H54 (cell line): ENCODE data around the gene FAM171A1.
A peak's percentile ranks its signal among the peaks of the same experiment; 100 is the strongest.
"Not testable (repeated sequence)": the region's sequence is repeated elsewhere in the genome, so short reads cannot be mapped to it uniquely, and the experiment has no call there.

ENCODE experiments used
- DNase-seq: peaks from one replicate; pipeline ENCODE4 v3.0.0; 2011; ENCODE audit warnings: low spot score, mixed read lengths; ENCODE audit not compliant: insufficient read length
- FAIRE-seq: peaks from 3 replicates; lab custom pipeline; 2011; peaks lifted over from hg19 to GRCh38; lab: Jason Lieb, UNC
- POLR2A ChIP-seq: IDR thresholded peaks from 2 replicates; pipeline ENCODE4 v1.6.1; 2011; ENCODE audit warnings: low read depth, mild to moderate bottlenecking, low read length

The FAM171A1 gene

GRCh38 chr10:15370856-15371701 is at the start of gene FAM171A1:
Gene FAM171A1 (minus strand): TSS chr10:15371289. CDS start chr10:15371052, 237 bp downstream.
- FAIRE-seq: no peak
- TF ChIP-seq POLR2A: no peak
- peak; percentile 62 for DNase-seq

DNA sequence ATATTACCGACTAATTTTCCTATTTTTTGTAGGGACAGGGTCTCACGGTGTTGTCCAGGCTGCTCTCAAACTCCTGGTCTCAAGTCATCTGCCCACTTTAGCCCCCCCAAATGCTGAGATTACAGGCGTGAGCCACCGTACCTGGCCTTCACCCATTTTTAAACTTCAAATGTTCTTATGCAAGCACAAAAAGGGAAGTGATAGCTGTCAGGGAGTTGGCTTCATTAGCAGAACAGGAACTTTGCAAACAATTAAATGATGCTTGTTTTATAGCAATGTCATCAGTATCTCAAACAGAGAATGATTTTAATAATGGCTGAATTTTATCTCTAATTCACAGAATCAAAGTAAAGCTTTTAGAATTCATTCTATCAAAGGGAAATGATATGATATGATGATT is 49.8 kb upstream of the FAM171A1 start:
- FAIRE-seq: no peak
- DNase-seq: no peak
- no peak for TF ChIP-seq POLR2A

- no peak for TF ChIP-seq POLR2A
- no peak for DNase-seq
- peak; percentile 92 for FAIRE-seq
Observed at GRCh38 chr10:15419279-15419874, 48.3 kb upstream of the FAM171A1 start.

DNA sequence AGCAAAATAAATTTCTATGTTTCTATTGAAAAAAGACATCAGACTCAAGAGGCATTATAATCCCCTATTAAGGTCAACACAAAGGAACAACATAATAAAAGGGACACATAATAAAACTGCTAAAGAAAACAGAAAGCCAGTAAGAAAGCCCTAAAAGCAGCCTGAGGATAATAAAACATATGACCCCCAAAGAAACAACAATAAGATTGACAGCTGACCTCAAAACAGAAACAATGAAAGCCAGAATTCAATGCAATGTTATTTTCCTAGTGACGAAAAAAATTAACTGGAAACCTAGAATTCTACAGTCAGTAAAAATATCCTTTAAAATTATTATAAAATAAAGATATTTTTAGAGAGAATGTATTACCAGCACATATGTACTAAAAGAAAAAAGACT is 44.9 kb upstream of the FAM171A1 start:
- DNase-seq (no peak), FAIRE-seq (no peak)
- TF ChIP-seq POLR2A: no peak

DNA sequence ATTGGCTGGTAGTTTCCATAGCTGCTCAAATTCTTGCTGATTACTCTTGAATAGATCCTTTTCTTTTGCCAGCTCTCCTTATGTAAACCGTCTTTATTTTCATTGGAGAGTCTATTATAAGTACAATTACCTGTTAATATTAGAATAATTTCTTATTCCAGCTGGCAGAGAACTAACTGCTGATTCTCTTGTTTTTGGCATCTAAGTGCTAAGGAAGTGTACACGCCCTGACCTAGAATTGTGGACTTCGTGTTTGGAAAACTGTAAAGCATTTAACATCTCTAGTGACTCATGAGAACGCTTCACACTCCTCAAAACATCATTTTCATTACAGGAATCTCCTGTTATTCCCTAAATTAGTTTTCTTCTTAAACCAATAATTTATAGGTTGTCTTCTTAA is 39.9 kb upstream of the FAM171A1 start:
- TF ChIP-seq POLR2A: no peak
- no peak for FAIRE-seq
- DNase-seq: no peak

DNA sequence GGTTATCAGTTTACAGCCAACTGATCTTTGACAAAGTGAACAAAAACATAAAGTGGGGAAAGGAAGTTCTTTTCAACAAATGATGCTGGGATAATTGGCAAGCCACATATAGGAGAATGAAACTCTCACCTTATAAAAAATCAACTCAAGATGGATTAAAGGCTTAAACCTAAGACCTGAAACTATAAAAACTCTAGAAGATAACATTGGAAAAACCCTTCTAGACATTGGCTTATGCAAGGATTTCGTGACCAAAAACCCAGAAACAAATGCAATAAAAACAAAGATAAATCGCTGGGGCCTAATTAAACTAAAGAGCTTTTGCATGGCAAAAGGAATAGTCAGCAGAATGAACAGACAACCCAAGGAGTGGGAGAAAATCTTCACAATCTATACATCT is 38.3 kb upstream of the FAM171A1 start:
- not testable (repeated sequence) for DNase-seq, FAIRE-seq

- DNase-seq (no peak), FAIRE-seq (no peak)
- no peak for TF ChIP-seq POLR2A
Observed at GRCh38 chr10:15408557-15408956, 37.5 kb upstream of the FAM171A1 start.

DNA sequence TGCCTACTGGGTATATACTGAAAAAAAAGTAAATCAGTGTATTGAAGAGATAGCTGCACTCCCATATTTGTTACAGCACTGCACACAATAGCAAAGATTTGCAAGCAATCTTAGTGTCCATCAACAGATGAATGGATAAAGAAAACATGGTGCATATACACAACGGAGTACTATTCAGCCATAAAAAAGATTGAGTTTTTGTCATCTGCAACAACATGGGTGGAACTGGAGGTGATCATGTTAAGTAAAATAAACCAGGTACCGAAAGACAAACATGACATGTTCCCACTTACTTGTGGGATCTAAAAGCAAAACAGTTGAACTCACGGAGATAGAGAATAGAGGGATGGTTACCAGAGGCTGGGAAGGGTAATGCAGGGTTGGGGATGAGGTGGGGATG is 34.2 kb upstream of the FAM171A1 start:
- no peak for DNase-seq
- no peak for FAIRE-seq
- TF ChIP-seq POLR2A: no peak

GRCh38 chr10:15401382-15401781 is 30.3 kb upstream of the FAM171A1 start:
- TF ChIP-seq POLR2A: no peak
- FAIRE-seq (no peak), DNase-seq (no peak)

- FAIRE-seq, DNase-seq: not testable (repeated sequence)
Observed at GRCh38 chr10:15400461-15400860, 29.4 kb upstream of the FAM171A1 start.

- FAIRE-seq: no peak
- no peak for DNase-seq
- TF ChIP-seq POLR2A: no peak
Observed at GRCh38 chr10:15399060-15399661, 28.1 kb upstream of the FAM171A1 start.

GRCh38 chr10:15395935-15396334 is 24.8 kb upstream of the FAM171A1 start:
- no peak for DNase-seq
- no peak for FAIRE-seq

GRCh38 chr10:15393139-15393825 is 22.2 kb upstream of the FAM171A1 start:
- FAIRE-seq (no peak), DNase-seq (no peak)
- no peak for TF ChIP-seq POLR2A

More at GRCh38 chr10:15395935-15396334, 24.8 kb upstream of the FAM171A1 start:
- TF ChIP-seq POLR2A: no peak

- DNase-seq: no peak
- no peak for FAIRE-seq
- TF ChIP-seq POLR2A: no peak
Observed at GRCh38 chr10:15391491-15391890, 20.4 kb upstream of the FAM171A1 start.

DNA sequence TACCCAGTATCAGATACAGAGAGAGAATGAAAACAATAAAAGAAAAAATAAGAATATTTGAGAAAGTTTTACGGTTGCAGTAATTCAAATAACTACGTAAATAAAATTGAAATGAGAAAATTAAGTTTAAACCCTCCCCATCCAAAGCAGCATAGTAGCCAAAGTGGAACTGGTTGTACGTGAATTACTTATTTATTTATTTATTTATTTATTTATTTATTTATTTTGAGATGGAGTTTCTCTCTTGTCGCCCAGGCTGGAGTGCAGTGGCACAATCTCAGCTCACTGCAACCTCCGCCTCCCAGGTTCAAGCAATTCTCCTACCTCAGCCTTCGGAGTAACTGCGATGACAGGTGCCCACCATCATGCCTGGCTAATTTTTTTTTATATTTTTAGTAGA is 17.1 kb upstream of the FAM171A1 start:
- not testable (repeated sequence) for DNase-seq, FAIRE-seq
